ENCODE results near the gene ABCA6. TPM values are rescaled to one million over a fixed set of nuclear protein-coding genes. Genes with fewer than 3 reads are reported as not detected.

The ABCA6 gene
- total and polyA plus RNA-seq, 9 of the 15 experiments (the other 6 are each of a cell fraction or from before 2014, with no cell fraction given) = 0.06 to 0.73 (median 0.15) TPM

GRCh38 chr17:69188796-69189195 is 47.1 kb upstream of the ABCA6 start (continued):
- TF ChIP-seq BCLAF1 (IDR thresholded peaks at IDR 0.05; ENCODE audit: borderline replicate concordance in 1 of 2, control insufficient read depth in 1 of 2, low read depth in 2 of 2, low read length in 1 of 2) (no peak), MEIS2 (IDR thresholded peaks at IDR 0.05; ENCODE audit: partially characterized antibody) (peak; percentile 52), ATF3 (IDR thresholded peaks at IDR 0.05) (0 out of 2 replicates have a peak, but pooled peaks have one; percentile 15), ATF3 (CRISPR knock-in tag; conservative IDR thresholded peaks at IDR 0.05) (no peak), PKNOX1 (IDR thresholded peaks at IDR 0.05) (peak; percentile 32; the same call in 1 of the 2 replicates), ZNF3 (CRISPR knock-in tag; IDR thresholded peaks at IDR 0.05) (no peak)

Measured in K562 (cell line).